ENCODE data around the gene ZNHIT2.

Gene ZNHIT2

DNA sequence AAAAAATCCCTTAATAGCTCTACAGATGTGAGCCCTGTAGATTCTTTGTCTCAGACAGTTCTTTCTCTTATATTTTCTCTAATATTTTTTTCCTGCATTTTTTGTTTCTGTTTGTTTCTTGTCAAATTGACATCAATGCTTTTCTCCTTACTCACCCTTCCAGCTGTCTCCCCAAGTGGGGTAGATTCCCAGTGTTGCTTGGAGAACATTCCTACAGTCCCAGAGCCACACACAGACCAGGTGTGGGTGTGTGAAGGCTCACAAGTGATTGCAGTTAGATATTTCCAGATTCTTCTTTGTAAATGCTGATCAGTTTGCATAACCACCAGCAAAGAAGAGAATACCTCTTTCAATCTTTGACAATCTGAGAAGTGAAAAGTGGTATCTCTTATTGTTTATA is 14.0 kb downstream of the ZNHIT2 start:
- no peak for DNase-seq (ENCODE audit: low spot score)

DNA sequence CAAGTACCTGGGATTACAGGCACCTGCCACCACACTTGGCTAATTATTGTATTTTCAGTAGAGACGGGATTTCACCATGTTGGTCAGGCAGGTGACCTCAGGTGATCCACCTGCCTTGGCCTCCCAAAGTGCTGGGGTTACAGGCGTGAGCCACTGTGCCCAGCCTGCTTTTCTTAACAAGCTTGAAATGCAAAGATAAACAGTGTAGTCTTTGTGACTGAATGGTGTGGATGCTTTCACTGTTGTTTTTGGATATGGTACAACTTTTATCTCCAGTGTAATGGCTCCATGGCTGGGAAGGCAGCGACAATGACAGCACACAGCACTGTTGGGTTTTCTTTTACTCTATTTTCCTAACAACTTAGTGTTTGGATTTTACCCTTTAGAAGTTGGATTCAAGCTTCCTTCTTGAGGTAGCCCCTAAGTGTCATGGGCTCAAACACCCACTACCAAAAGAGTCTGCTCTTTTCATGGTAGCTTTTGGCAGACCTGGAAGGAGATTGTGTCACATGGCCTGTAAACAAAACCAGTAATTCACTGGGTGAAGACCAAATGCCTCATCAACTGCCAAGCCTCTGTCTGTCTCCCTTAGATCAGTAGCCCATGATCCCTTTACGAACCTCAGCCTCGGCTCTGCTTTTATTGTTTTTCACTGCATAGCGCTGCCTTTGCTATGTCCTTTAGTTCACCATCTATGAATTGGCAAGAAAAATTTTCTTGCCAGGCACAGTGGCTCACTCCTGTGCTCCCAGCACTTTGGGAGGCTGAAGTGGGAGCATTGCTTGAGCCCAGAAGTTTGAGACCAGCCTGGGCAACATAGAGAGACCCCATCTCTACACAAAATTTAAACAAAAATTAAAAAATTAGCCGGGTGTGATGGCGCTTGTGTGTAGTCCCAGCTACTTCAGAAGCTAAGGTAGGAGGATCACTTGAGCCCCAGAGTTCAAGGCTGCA is 15.1 kb downstream of the ZNHIT2 start:
- peak; percentile 78 for DNase-seq (ENCODE audit: low spot score)

DNA sequence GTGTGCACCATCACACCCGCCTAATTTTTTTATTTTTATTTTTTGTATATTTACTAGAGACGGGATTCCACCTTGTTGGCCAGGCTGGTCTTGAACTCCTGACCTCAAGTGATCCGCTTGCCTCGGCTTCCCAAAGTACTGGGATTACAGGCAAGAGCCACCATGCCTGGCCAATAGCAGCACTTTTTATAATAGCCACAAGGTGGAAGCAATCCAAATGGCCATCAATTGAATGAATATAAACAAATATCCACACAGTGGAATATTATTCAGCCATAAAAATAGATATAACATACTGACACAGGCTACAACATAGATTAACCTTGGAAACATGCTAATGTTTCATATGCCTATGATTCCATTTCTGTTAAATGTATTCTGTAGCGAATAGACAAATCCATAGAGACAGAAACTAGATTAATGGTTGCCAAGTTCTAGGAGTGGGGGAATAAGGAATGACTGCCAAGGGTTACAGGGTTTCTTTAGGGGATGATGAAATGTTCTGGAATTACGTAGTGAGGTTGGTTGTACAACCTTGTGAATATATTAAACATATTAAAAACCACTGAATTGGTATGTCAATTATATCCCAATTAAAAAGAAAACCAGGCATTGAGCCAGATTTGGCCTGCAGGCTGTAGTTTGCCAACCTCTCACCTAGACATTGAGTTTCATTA is 16.7 kb downstream of the ZNHIT2 start:
- DNase-seq (ENCODE audit: low spot score), result no peak

DNA sequence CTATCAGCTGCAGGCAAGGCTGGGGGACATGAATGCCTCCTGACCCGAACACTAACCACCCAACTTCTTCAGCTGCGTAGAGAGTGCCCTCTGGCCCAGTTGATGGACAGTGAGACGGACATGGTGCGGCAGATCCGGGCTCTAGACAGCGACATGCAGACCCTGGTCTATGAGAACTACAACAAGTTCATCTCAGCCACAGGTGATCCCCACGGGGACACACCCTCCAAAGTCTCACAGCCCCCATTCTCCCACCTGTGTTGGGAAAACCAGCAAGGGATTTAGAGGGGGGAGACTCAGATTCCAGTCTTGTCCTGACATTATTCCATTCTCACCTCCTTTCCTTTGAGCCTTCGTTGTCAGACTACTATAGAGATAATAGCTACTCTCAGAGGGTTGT is 20.6 kb downstream of the ZNHIT2 start:
- DNase-seq (ENCODE audit: low spot score), result no peak

DNA sequence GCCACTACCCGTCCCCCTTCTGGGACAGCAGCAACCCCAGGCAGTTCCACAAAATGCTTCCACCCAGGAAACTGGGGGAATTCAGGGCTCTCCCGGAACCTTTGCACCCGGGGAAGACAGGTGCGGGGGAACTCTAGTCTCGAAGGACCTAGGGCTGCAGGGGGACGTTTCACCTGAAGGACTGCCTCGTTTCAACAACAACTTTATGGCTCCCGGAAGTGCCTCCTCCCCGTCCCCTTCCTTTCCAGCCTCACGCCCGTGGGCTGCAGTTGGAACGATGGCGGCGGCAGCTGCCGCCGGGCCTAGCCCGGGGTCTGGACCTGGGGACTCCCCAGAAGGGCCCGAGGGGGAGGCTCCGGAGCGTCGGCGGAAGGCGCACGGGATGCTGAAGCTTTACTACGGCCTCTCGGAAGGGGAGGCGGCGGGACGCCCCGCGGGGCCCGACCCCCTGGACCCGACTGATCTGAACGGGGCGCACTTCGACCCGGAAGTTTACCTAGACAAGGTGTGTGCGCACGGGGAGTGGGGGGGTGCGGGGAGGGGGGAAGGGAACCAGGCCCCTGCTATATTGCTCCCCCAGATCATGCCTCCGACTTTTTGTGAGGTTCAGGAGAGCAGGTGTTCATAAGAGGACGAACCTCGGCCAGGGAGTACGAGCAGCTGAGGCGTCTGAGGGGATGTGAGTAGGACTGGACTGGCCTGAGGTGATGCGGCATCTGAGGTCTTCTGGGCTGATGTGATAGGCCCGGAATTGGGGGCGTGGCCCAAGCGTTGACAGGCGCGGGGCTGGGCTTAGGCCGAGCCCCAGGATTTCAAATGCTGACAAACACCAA is 21.3 kb downstream of the ZNHIT2 start, which contains the start of gene VPS51:
Gene VPS51, plus strand, starts transcription at position 241 of the 833 bp plus-strand sequence. Its CDS starts 37 bp downstream, at position 278.
- DNase-seq (ENCODE audit: low spot score), result peak; percentile 89

DNA sequence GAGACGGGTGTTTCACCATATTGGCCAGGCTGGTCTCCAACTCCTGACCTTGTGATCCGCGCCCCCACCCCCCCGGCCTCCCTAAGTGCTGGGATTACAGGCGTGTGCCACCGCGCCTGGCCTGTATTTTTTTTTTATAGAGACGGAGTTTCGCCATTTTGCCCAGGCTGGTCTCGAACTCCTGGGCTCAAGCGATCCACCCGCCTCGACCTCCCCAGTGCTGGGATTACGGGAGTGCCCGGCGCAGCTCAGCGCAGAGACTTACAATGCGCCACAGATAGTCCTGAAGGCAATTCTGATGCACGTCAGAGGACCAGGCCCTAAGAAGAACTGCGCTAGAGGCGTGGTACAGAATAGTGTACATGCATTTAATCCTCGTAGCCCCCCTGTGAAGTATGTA is 22.1 kb downstream of the ZNHIT2 start:
- no peak for DNase-seq (ENCODE audit: low spot score)

DNA sequence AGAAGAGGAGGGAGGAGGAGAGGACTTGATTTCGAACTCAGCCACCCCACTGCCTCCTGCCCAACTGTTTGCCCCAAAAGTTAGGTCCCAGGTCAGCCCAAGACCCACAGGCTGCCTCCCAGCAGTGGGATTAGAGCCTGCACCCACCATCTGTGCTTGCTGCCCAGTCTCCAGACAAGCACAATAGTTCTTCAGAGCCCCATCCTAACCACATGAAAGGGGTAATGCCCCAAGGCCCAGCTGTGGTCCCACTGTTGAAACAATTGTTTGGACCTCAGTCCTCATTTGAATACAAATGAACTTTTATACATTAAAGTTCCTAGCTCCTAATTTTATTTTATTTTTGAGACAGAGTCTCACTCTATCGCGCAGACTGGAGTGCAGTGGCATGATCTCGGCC is 26.9 kb downstream of the ZNHIT2 start:
- peak; percentile 74 for DNase-seq (ENCODE audit: low spot score)

DNA sequence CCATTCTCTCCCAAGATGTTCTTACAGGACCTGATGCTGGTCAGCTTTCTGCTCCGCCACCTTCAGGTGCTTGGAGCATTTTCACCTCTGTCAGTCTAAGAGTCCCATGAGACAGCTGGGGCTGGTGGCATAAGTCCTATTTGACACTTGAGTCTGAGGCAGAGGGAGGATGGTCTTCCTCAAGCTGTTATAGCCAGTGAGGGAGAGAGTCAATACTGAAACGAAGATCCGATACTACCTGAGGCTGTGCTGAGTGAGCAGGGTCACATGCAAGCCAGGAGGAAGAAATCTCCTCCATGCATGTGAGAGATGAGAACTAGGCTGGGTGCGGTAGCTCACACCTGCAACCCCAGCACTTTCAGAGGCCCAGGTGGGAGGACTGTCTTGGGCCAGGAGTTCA is 27.9 kb downstream of the ZNHIT2 start:
- DNase-seq (ENCODE audit: low spot score), result no peak

DNA sequence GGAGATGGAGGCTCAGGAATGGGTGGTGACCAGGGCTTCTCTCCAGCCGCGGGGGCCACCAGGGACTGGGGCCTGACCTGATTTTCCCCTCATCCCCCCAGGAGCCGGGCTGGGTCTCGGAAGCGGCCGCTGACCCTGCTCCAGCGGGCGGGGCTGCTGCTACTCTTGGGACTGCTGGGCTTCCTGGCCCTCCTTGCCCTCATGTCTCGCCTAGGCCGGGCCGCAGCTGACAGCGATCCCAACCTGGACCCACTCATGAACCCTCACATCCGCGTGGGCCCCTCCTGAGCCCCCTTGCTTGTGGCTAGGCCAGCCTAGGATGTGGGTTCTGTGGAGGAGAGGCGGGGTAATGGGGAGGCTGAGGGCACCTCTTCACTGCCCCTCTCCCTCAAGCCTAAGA is 29.7 kb downstream of the ZNHIT2 start:
- no peak for DNase-seq (ENCODE audit: low spot score)

DNA sequence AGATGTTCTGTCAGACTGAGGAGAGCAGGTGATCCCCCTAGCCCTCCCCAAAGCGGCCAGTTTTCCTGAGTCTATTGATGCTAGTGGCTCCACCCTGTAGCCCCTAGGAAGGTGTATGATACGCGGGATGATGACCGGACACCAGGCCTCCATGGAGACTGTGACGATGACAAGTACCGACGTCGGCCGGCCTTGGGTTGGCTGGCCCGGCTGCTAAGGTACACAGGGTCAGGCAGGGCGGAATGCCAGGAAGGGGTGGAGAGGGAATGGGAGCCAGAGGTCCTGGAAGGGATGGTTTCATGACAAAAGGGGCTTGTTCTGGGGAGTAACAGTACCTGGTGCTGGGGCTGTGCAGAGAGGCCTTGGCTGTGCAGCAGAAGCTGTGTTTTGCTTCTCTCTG is 30.3 kb downstream of the ZNHIT2 start:
- DNase-seq (ENCODE audit: low spot score), result no peak

DNA sequence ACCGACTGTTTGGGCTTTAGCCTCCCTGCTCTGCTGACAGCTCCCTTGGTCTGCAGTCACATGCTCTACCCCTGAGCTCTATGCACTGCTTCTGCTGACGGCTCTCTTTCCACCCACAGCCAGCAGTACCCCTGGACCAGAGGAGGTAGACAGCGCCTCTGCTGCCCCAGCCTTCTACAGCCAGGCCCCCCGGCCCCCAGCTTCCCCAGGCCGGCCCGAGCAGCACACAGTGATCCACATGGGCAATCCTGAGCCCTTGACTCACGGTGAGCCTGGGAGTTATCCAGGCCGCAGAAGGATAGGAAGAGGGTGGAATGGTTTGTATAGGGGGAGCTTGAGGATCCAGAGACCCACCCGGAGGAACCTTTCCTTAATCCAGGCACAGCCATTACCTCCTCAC is 30.7 kb downstream of the ZNHIT2 start:
- no peak for DNase-seq (ENCODE audit: low spot score)

DNA sequence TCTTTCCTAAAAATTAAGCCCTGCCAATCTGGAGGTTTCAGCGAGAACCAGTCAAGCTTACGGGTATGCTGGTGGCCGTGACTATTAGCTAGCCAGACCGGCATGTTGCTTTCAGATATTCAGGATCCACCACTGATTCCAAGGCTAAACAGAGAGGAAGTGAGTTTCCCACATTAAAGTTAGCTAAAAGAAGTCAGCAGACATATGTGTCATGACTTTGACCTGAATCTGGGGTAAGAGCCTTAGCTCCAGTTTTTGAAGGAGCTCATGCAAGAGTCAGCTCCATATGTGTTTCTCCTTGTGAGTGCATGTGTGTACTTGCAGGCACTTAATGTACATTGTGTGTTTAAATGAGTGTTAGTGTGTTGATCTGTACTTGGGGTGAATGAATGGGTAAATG is 32.1 kb downstream of the ZNHIT2 start:
- DNase-seq (ENCODE audit: low spot score), result no peak

DNA sequence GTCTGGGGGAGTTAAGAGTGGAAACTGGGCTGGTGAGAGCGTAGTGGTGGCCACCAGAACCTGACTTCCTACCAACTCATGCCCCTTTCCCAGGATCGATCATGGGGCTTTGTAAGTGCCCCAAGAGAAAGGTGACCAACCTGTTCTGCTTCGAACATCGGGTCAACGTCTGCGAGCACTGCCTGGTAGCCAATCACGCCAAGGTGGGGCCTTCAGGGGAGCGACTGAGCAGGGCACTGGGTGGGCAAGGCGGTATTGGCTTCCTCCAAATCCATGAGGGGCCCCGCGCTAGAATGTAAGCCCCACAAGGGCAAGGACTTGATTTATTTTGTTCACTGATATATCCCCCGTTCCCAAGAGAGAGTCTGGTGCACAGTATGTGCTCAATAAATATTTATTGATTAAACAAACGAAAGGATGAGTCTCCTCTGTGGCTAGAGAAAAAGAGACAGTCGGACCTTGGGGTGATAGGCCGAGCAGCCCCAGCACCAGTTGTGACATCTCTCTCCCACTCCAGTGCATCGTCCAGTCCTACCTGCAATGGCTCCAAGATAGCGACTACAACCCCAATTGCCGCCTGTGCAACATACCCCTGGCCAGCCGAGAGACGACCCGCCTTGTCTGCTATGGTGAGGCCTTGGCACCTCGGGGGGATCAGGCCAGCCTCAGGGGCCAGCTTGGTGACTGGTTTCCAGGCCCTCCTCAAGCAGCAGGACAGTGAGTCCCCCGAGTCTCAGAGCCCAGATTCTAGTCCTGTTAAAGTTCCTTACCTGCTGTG is 32.7 kb downstream of the ZNHIT2 start:
- DNase-seq (ENCODE audit: low spot score), result no peak

DNA sequence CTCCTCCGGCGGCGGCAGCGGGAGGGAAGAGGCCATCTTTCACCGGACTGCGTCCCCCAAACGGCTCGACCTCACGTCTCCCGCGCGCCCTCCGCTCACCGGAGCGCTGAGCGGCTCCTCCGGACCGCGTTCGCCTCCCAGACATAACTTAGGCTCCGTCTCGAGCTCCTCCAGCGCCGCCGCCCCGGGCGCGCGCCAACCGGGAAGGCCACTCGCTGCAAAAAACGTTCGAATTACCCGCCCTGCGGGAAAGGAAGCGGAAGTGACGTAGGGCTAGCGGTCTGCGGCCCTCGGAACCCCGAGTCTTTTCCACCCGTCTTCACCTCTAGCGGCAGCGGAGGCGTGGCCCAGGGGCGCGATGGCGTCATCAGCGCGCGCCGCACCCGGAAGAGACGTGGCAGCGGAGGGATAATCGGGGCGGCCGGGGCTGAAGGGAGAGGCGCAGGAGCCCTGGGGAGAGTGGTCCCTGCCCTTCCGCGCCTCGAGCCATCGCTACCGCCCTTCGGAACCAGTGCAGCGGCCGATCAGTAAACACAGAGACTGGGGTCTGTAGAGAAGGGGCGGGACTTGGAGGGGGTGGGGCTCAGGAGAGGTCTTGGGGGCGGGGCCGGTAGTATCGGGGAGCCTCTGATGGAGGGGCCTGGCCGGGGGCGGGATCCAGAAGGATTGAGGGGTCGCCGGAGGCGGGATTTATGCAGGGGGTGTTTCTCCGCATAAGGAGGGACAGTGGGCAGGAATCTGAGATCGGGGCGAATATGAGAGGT is 33.5 kb downstream of the ZNHIT2 start, which contains the start of the genes CDCA5 and ZFPL1:
Gene CDCA5, minus strand, starts transcription at position 207 of the 764 bp plus-strand sequence. Its CDS starts 62 bp downstream, at position 145.
Gene ZFPL1, plus strand, starts transcription at position 389 of the 764 bp plus-strand sequence. CDS start 477 bp downstream, outside the sequence.
- DNase-seq (ENCODE audit: low spot score), result peak; percentile 94

DNA sequence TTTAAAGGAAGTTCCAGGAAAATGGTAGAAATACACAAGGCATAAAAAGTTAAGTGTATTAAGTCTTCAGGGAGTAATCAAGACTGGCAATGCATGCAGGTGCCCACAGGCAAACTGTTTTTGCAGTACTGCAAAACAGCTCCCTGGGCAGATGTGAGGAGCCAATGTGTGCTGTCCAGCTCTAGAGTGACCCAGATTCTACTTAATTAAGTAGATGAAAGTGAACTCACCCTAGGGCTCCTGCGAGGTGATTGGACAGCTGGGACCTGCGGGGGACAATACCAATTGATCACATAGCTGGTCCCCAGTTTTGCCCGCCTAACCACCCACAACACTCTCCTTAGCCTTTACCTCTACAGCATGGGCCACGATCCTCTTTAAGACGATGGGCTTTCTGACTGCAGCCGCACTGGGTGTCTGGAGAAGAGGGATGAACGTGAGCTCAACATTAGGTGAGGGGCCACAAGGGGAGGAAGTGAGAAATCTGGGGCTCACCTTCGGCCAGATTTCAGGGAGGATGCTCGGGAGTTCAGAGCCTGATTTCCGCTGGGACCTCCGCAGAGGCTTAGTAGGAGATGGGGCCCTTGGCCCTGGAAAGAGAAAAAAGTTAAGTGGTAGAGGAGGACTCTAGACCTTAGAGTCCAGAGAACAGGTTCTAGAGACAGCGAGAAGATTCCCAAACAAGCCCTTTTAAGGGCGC is 34.2 kb downstream of the ZNHIT2 start:
- DNase-seq (ENCODE audit: low spot score), result no peak

DNA sequence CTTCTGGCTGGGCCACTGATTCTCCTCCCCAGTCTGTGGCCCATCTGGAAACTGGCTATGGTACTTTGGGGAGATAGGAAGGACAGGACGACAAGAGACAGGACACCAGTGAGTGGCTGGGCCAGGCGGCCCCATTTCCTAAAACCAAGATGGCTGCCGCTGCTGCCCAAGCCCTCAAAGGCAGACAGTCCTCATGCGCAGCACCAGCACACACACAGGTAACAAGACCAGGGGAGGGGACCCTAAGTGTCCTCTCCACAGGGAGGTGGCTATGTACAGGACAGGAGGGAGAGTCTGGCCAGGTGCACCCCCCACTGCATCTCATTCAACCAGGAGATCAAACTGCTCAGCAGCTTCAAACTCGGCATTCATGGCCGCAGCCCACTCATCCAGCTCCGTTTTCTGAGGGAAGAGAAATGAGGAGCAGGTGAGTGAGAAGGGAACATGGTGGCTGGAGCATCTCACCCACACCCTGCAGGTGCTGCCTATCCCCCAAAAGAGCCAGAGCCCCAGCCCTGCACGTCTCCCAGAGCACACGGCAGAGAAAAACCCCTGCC is 38.6 kb downstream of the ZNHIT2 start:
- DNase-seq (ENCODE audit: low spot score), result no peak

DNA sequence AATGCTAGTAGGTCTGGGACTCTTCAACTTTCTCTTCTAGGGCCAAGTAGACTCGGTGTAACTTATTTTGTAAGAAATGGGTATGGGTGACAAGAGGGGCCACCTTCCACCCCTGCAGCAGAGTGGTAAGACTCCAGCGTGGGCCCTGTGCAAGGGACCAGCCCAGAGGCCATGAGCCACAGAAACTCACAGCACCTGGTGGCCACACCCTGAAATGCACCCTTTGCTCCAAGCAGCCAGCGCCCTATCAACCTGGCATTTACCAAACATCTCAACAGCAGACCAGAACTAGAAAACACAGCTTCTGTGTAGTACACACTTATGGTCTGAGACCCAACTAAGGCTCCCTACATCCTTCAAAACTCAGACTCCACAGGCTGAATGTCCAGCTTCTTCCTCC is 39.4 kb downstream of the ZNHIT2 start:
- DNase-seq (ENCODE audit: low spot score), result no peak

DNA sequence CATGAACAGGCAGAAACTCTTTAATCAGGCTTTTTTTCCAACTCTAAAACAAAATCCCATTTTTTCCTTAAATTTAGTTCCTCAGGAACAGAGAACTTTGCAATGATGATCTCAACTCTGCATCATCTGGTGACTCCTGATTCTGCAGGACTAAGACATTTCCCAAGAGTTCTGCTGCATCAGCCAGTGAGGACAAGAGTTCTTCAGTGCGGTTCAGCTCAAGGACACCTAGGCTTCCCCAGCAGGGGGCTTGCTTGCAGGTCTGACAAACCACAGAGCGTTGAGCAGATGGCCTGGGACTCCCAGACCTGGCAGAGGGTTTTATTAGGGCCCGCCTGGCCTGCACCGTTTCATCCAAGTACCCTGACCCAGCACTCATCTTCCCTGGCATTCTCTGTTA is 40.0 kb downstream of the ZNHIT2 start:
- DNase-seq (ENCODE audit: low spot score), result no peak

DNA sequence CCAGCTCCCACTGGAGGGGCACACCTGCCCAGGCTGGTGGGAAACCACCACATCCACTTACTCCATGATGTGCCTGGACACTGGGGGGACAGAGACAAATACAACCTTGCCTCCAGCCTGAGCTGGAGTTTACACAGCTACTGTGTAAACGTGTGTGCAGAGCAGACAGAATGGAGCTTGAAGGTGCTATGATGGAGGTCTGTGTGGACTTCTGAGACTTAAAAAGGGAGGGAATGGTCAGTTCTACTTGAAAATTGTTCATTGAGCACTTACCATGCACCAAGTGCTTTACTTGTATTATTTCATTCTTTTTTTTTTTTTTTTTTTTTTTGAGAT is 44.9 kb downstream of the ZNHIT2 start:
- DNase-seq (ENCODE audit: low spot score), result no peak

Data from putamen (tissue), 1 donor.